Naive thymus-derived CD4-positive, alpha-beta T cell (primary cell): ENCODE data around the gene KIF2A. TPM values are rescaled to one million over a fixed set of nuclear protein-coding genes. Genes with fewer than 3 reads are reported as not detected.

Experiments used
- ATAC-seq: fragments of 150-1000 bp; cut with Tn5 transposase; 2 replicates; pipeline ENCODE4 v1.10.0; 2021; ENCODE audit warnings: mild to moderate bottlenecking, moderate library complexity
- CTCF ChIA-PET: fragments of 350-600 bp; sonication (Branson Sonifier 250); formaldehyde crosslinking; loops from one replicate; lab custom pipeline; 2021; ENCODE audit warnings: antibody characterized with exemption; lab: Charles Lee
- POLR2A ChIA-PET: fragments of 350-600 bp; sonication (Branson Sonifier 250); formaldehyde crosslinking; loops from one replicate; lab custom pipeline; 2021; ENCODE audit warnings: antibody characterized with exemption, inconsistent platforms; lab: Charles Lee
- DNase-seq, 9 donors: peaks; one replicate each; pipeline versions ENCODE4 v3.0.0 to v3.0.0-alpha.2; 2020 to 2022; ENCODE audit warnings: mixed read lengths in 1 of 9
- H3K27ac ChIP-seq: one replicate; pipeline ENCODE4 v1.7.0; 2013; ENCODE audit warnings: mild to moderate bottlenecking, low read depth, low read length, moderate library complexity
- H3K27me3 ChIP-seq, 2 donors: one replicate each; pipeline ENCODE4 v1.7.0; 2013; ENCODE audit warnings: low read length in 2 of 2, mild to moderate bottlenecking in 2 of 2, moderate library complexity in 2 of 2; ENCODE audit not compliant: control insufficient read depth in 2 of 2, insufficient read depth in 2 of 2
- H3K36me3 ChIP-seq, 3 experiments: 1 replicate in 2 of 3; 2 replicates in 1 of 3; pipeline ENCODE4 v1.7.0; 2013; ENCODE audit warnings: low read length in 3 of 3, mild to moderate bottlenecking in 3 of 3, moderate library complexity in 1 of 3; ENCODE audit not compliant: insufficient read depth in 3 of 3, control insufficient read depth in 2 of 3
- H3K4me1 ChIP-seq, 2 donors: one replicate each; pipeline ENCODE4 v1.7.0; 2013; ENCODE audit warnings: low read length in 2 of 2, mild to moderate bottlenecking in 2 of 2, moderate library complexity in 1 of 2; ENCODE audit not compliant: control insufficient read depth in 2 of 2, insufficient read depth in 2 of 2
- H3K4me3 ChIP-seq: 2 replicates; pipeline ENCODE4 v1.7.0; 2013; ENCODE audit warnings: mild to moderate bottlenecking, low read length
- H3K9me3 ChIP-seq, 3 experiments: 1 replicate in 2 of 3; 2 replicates in 1 of 3; pipeline ENCODE4 v1.7.0; 2013; ENCODE audit warnings: low read length in 3 of 3; ENCODE audit not compliant: control insufficient read depth in 2 of 3
- H3K27ac Mint-ChIP-seq, 9 donors: one replicate each; pipeline ENCODE4 v1.8.0; 2020 to 2022; ENCODE audit warnings: mixed read lengths in 9 of 9, mild to moderate bottlenecking in 8 of 9, moderate library complexity in 5 of 9, inconsistent platforms in 2 of 9
- H3K27me3 Mint-ChIP-seq, 5 donors: one replicate each; pipeline ENCODE4 v1.8.0; 2021 to 2022; ENCODE audit warnings: mixed read lengths in 5 of 5, mild to moderate bottlenecking in 1 of 5
- H3K36me3 Mint-ChIP-seq, 5 donors: one replicate each; pipeline ENCODE4 v1.8.0; 2020 to 2022; ENCODE audit warnings: mixed read lengths in 5 of 5, mild to moderate bottlenecking in 3 of 5, inconsistent platforms in 1 of 5
- H3K4me1 Mint-ChIP-seq, 7 donors: one replicate each; pipeline ENCODE4 v1.8.0; 2020 to 2022; ENCODE audit warnings: mixed read lengths in 7 of 7, mild to moderate bottlenecking in 3 of 7, inconsistent platforms in 1 of 7
- H3K4me3 Mint-ChIP-seq, 10 donors: one replicate each; pipeline ENCODE4 v1.8.0; 2020 to 2022; ENCODE audit warnings: mild to moderate bottlenecking in 10 of 10, mixed read lengths in 10 of 10, moderate library complexity in 6 of 10, inconsistent platforms in 2 of 10
- H3K9me3 Mint-ChIP-seq, 11 donors: one replicate each; pipeline ENCODE4 v1.8.0; 2020 to 2022; ENCODE audit warnings: mixed read lengths in 11 of 11, mild to moderate bottlenecking in 4 of 11, inconsistent platforms in 1 of 11, moderate library complexity in 1 of 11
- intact Hi-C, 2 donors: fragments of 100-400 bp; cut with micrococcal nuclease; formaldehyde crosslinking; loops; one replicate each; pipeline ENCODE4 v1.15.1; 2023
- polyA plus RNA-seq, 2 donors: library from polyadenylated mRNA; unstranded; fragments of 300-500 nt; fragmentation: Illumina TruSeq; gene quantifications; one replicate each; pipeline ENCODE4 v1.2.3, GENCODE V29; 2021
- total RNA-seq, 6 experiments: library from RNA in 5 of 6; stranded (reverse) in 5 of 6; gene quantifications; 1 replicate in 5 of 6; 2 replicates in 1 of 6; pipeline ENCODE4 v1.2.3 and lab custom pipeline; 2021 to 2026

Gene KIF2A
- total and polyA plus RNA-seq, 7 experiments from 2014 or later, result 73.5 to 179 (median 142) TPM

DNA sequence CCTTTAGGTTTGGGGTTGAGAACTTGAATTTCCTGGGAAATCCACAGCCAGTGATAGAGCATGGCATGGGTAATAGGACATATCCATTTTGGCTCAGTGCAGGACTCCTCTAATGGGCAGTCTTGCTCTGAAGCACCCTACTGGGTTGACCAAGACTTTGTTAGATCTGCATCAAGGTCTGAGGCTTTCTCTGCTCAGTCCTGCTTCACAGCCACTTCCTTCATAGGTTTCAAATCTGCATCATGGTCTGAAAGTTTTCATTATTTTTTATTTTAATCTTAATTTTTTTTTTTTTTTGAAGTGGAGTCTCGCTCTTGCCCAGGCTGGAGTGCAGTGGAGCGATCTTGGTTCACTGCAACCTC lies 36.5 kb downstream of the KIF2A start:
- peaks cover 23 to 69% (median 61%) of the 10 kb centered on the region in 7 donors for H3K4me1 Mint-ChIP-seq
- Histone ChIP-seq H3K4me3 (no peak overlapping the region), H3K27me3 (no peaks in the 10 kb centered on the region), H3K4me1 (peaks cover 16 to 25% of the 10 kb centered on the region in 2 donors), H3K9me3 (no peaks in the 10 kb centered on the region), H3K27ac (no peak overlapping the region), H3K36me3 (peaks cover 0 to 1% (median 0%) of the 10 kb centered on the region in 3 experiments)
- peaks cover 0 to 4% (median 0%) of the 10 kb centered on the region in 11 donors for H3K9me3 Mint-ChIP-seq
- no peaks in the 10 kb centered on the region for H3K27me3 Mint-ChIP-seq
- H3K36me3 Mint-ChIP-seq, result peaks cover 0 to 22% (median 13%) of the 10 kb centered on the region in 5 donors
- peak overlapping the region in 9 of 10 donors; percentile 53 to 83 (median 69) for H3K4me3 Mint-ChIP-seq
- peak; percentile 23 for ATAC-seq
- CTCF ChIA-PET, result interaction anchor here (1.6 kb wide), 1 partner anchor 10 kb away, joined by 4 read pairs; no protein-coding TSS in a partner anchor
- intact Hi-C loops, result loop anchor here (2.0 kb wide), 2 partner anchors 16 to 36 kb away; partner anchors contain the start of gene KIF2A (in 1 of the 2)
- POLR2A ChIA-PET, result interaction anchor here (1.5 kb wide), 1 partner anchor 37 kb away, joined by 5 read pairs; the partner anchor contains the start of gene KIF2A
- H3K27ac Mint-ChIP-seq, result peak overlapping the region in 7 of 9 donors; percentile 61 to 88 (median 85)
- DNase-seq, result no peak

DNA sequence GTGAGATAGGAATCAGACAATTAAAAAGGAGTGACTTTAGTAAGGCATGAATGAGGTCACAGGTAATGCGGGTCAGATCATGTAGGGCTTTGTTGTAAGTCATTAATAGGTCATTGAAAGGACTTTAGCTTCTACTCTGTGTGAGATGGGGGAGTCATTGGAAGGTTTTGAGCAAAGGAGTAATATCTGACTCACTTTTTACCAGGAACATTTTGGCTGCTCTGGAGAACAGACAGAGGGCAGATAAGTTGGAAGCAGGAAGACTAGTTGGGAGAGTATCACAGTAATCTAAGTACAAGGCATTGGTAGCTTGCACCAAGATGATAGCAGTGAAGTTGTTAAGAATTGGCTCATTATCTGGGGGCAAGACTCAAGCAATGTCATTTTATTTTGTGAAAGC lies 37.4 kb downstream of the KIF2A start:
- intact Hi-C loops, result loop anchor here (1.0 to 2.0 kb wide), 3 partner anchors 11 to 37 kb away; partner anchors contain the start of gene KIF2A (in 1 of the 2)
- peak overlapping the region; percentile 43 to 88 (median 79) for H3K27ac Mint-ChIP-seq
- Histone ChIP-seq H3K9me3 (no peaks in the 10 kb centered on the region), H3K27me3 (no peaks in the 10 kb centered on the region), H3K4me1 (peaks cover 16 to 25% of the 10 kb centered on the region in 2 donors), H3K27ac (no peak overlapping the region), H3K36me3 (peaks cover 0 to 11% (median 0%) of the 10 kb centered on the region in 3 experiments), H3K4me3 (no peak overlapping the region)
- CTCF ChIA-PET, result interaction anchor here (0.8 to 2.0 kb wide), 3 partner anchors 16 to 119 kb away, joined by 3 to 11 read pairs (median 4); no protein-coding TSS in a partner anchor
- H3K9me3 Mint-ChIP-seq, result peaks cover 0 to 4% (median 0%) of the 10 kb centered on the region in 11 donors
- H3K27me3 Mint-ChIP-seq, result no peaks in the 10 kb centered on the region
- H3K4me3 Mint-ChIP-seq, result peak overlapping the region in 7 of 10 donors; percentile 19 to 68 (median 48)
- DNase-seq, result no peak
- peaks cover 23 to 69% (median 56%) of the 10 kb centered on the region in 7 donors for H3K4me1 Mint-ChIP-seq
- ATAC-seq, result no peak
- POLR2A ChIA-PET, result interaction anchor here (0.6 to 1.0 kb wide), 4 partner anchors 9 to 120 kb away, joined by 3 to 6 read pairs (median 4); no protein-coding TSS in a partner anchor
- H3K36me3 Mint-ChIP-seq, result peaks cover 0 to 22% (median 10%) of the 10 kb centered on the region in 5 donors

DNA sequence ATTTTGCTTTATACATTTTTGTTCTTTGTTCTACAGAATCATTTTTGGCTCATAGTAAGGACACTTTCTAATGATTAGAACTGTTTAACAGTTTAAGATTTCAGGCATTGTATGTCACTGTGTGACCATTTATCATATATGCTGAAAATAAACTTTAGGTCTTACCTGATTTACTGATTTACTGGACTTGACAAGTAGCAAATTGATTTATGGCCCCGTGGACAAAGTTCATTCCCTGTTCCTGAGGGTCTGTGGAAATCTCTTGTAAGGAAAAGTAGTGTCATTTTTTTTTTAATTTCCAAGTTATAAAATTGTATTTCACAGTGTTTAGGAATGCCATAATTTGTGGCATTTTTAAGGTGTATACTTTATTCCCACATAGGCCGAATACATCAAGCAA lies 40.7 kb downstream of the KIF2A start:
- Histone ChIP-seq H3K4me1 (peaks cover 7 to 19% of the 10 kb centered on the region in 2 donors), H3K27ac (no peak overlapping the region), H3K9me3 (no peaks in the 10 kb centered on the region), H3K36me3 (peaks cover 0 to 31% (median 0%) of the 10 kb centered on the region in 3 experiments), H3K4me3 (no peak overlapping the region), H3K27me3 (no peaks in the 10 kb centered on the region)
- Mint-ChIP-seq H3K4me3 (no peak overlapping the region), H3K4me1 (peaks cover 20 to 45% (median 39%) of the 10 kb centered on the region in 7 donors), H3K27me3 (no peaks in the 10 kb centered on the region), H3K9me3 (peaks cover 0 to under 1% (median 0%) of the 10 kb centered on the region in 11 donors), H3K36me3 (peaks cover 0 to 22% (median 18%) of the 10 kb centered on the region in 5 donors), H3K27ac (peak overlapping the region in 7 of 9 donors; percentile 2 to 88 (median 55))
- no peak for ATAC-seq
- ChIA-PET POLR2A (no interaction called here), CTCF (interaction anchor here (0.6 kb wide), 1 partner anchor 94 kb away, joined by 3 read pairs; no protein-coding TSS in a partner anchor)
- DNase-seq, result no peak
- intact Hi-C loops, result no loop called here

DNA sequence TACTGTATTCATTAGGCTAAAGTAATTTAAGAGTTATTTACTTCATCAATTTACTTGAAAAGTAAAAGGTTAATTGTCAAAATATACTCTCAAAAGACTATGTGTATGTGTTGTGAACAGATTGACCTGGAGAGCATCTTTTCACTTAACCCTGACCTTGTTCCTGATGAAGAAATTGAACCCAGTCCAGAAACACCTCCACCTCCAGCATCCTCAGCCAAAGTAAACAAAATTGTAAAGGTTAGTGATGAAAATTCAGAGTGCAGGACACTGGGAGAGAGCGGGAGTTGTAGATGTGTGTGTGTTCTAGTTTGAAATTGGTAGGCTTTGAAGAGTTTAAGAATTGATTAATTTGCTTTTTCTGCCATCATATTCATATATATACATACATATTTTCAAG lies 41.9 kb downstream of the KIF2A start:
- H3K4me3 ChIP-seq, result no peak overlapping the region
- H3K4me3 Mint-ChIP-seq, result no peak overlapping the region
- ChIA-PET CTCF (no interaction called here), POLR2A (no interaction called here)
- H3K4me1 Mint-ChIP-seq, result peaks cover 10 to 38% (median 29%) of the 10 kb centered on the region in 7 donors
- H3K36me3 ChIP-seq, result peaks cover 0 to 39% (median 0%) of the 10 kb centered on the region in 3 experiments
- H3K27me3 ChIP-seq, result no peaks in the 10 kb centered on the region
- H3K27me3 Mint-ChIP-seq, result no peaks in the 10 kb centered on the region
- no peak for DNase-seq
- H3K27ac Mint-ChIP-seq, result peak overlapping the region in 7 of 9 donors; percentile 49 to 90 (median 78)
- intact Hi-C loops, result no loop called here
- peaks cover 0 to 24% (median 20%) of the 10 kb centered on the region in 5 donors for H3K36me3 Mint-ChIP-seq
- no peaks in the 10 kb centered on the region for H3K9me3 ChIP-seq
- H3K27ac ChIP-seq, result peak overlapping the region; percentile 43
- H3K4me1 ChIP-seq, result peaks cover 0 to 9% of the 10 kb centered on the region in 2 donors
- no peaks in the 10 kb centered on the region for H3K9me3 Mint-ChIP-seq
- ATAC-seq, result no peak

DNA sequence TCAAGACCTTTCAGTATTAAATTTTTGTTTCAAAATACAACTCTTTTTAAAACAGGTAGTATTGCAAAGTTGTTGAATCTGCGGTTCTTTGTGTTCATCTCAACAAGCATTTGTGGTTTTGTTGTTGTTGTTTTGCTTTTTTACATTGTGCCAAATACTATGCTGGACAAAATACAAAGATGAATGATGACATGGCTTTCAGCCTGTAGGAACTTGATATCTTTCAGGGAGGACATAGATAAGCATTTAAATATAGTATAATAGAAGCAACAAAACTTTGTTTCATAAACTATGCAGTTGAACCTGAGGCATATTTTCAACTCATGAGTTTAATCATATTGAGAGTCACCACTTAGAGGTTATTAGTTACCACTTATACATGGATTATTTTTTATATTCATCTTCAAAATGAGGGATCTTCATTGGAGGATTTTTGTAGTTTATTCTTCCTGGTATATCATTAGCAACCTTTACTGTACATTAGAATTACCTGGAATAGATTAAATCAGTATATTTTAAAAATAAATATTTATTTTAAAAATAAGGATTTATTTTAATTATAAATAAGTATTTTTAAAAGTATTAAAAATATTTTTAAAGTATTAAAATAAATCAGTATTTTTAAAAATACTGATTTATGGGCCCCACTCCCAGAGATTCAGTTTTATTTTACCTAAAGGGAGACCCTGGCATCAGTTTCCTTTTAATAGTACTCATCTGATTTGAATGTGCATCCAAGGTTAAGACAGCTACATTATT lies 42.9 kb downstream of the KIF2A start:
- Histone ChIP-seq H3K36me3 (peaks cover 0 to 40% (median 9%) of the 10 kb centered on the region in 3 experiments), H3K4me3 (no peak overlapping the region), H3K4me1 (peaks cover 0 to 7% of the 10 kb centered on the region in 2 donors), H3K27ac (peak overlapping the region; percentile 43), H3K9me3 (no peaks in the 10 kb centered on the region), H3K27me3 (no peaks in the 10 kb centered on the region)
- ATAC-seq, result no peak
- Mint-ChIP-seq H3K9me3 (no peaks in the 10 kb centered on the region), H3K36me3 (peaks cover 0 to 27% (median 13%) of the 10 kb centered on the region in 5 donors), H3K4me3 (no peak overlapping the region), H3K4me1 (peaks cover 4 to 28% (median 19%) of the 10 kb centered on the region in 7 donors), H3K27me3 (no peaks in the 10 kb centered on the region), H3K27ac (peak overlapping the region; percentile 14 to 88 (median 53))
- DNase-seq, result no peak
- POLR2A ChIA-PET, result interaction anchor here (0.8 kb wide), 1 partner anchor 43 kb away, joined by 3 read pairs; the partner anchor contains the start of gene KIF2A
- intact Hi-C loops, result no loop called here
- CTCF ChIA-PET, result no interaction called here
